Endothelial cell of umbilical vein (primary cell): Measurements from ENCODE around the gene RAB3GAP2. TPM values are rescaled to one million over a fixed set of nuclear protein-coding genes. Genes with fewer than 3 reads are reported as not detected.
"Not testable (repeated sequence)": the region's sequence is repeated elsewhere in the genome, so short reads cannot be mapped to it uniquely, and the experiment has no call there.

ENCODE experiments used
- BruUV-seq: library from RNA; stranded (reverse); fragments of 400-500 nt; replicated peaks from 2 replicates; lab custom pipeline; 2021; lab: Mats Ljungman, UMichigan
- CTCF ChIA-PET: fragments of 300-600, 350-600 bp; sonication (Branson Sonifier 250); formaldehyde crosslinking; loops from one replicate; lab custom pipeline; 2021; ENCODE audit warnings: antibody characterized with exemption, inconsistent platforms; lab: Charles Lee
- POLR2A ChIA-PET: fragments of 300-600, 350-600 bp; sonication (Branson Sonifier 250); formaldehyde crosslinking; loops from one replicate; lab custom pipeline; 2021; ENCODE audit warnings: antibody characterized with exemption, inconsistent platforms; lab: Charles Lee
- DNase-seq: peaks from one replicate; pipeline ENCODE4 v3.0.0-alpha.2; 2011; ENCODE audit warnings: low read depth, low spot score
- FAIRE-seq: peaks from 2 replicates; lab custom pipeline; 2011; peaks lifted over from hg19 to GRCh38; lab: Jason Lieb, UNC
- H2AFZ ChIP-seq: 2 replicates; pipeline ENCODE4 v1.6.0; 2012; ENCODE audit warnings: low read depth, low read length, control low read depth, inconsistent platforms
- H3K27ac ChIP-seq: 2 replicates; pipeline ENCODE4 v1.5.1; 2011; ENCODE audit warnings: low read depth, mild to moderate bottlenecking, control low read depth, low read length, moderate library complexity; ENCODE audit not compliant: insufficient read depth
- H3K27me3 ChIP-seq, 2 experiments: 2 replicates each; pipeline versions ENCODE4 v1.6.0 to v1.6.1; 2011; ENCODE audit warnings: low read length in 2 of 2, mixed read lengths in 1 of 2; ENCODE audit not compliant: control insufficient read depth in 2 of 2, insufficient read depth in 2 of 2
- H3K36me3 ChIP-seq, 2 experiments: 2 replicates in 1 of 2; 3 replicates in 1 of 2; pipeline ENCODE4 v1.5.1; 2011; ENCODE audit warnings: low read length in 2 of 2, mild to moderate bottlenecking in 1 of 2, moderate library complexity in 1 of 2; ENCODE audit not compliant: control insufficient read depth in 2 of 2, insufficient read depth in 2 of 2; ENCODE audit errors: extremely low read depth in 1 of 2
- H3K4me1 ChIP-seq: 3 replicates; pipeline ENCODE4 v1.5.1; 2011; ENCODE audit warnings: mild to moderate bottlenecking, low read length; ENCODE audit not compliant: control insufficient read depth, insufficient read depth; ENCODE audit errors: extremely low read depth
- H3K4me2 ChIP-seq: 2 replicates; pipeline ENCODE4 v1.6.1; 2011; ENCODE audit warnings: low read length, control low read depth, mixed read lengths; ENCODE audit not compliant: insufficient read depth
- H3K4me3 ChIP-seq, 3 experiments: fragments of 200-600 bp in 1 of 3; sonication (generic), shearing (Covaris generic) in 1 of 3; replicated peaks in 1 of 3; 2 replicates each; pipeline ENCODE4 v1.5.1; 2011 to 2016; ENCODE audit warnings: control low read depth in 3 of 3, low read length in 3 of 3, mild to moderate bottlenecking in 2 of 3, inconsistent platforms in 1 of 3, low read depth in 1 of 3, moderate library complexity in 1 of 3; ENCODE audit not compliant: insufficient read depth in 1 of 3
- H3K79me2 ChIP-seq: 2 replicates; pipeline ENCODE4 v1.6.0; 2012; ENCODE audit warnings: low read length, inconsistent platforms; ENCODE audit not compliant: control insufficient read depth, insufficient read depth
- H3K9ac ChIP-seq: replicated peaks from 2 replicates; pipeline ENCODE3; 2011; ENCODE audit warnings: low read length, control low read depth; ENCODE audit not compliant: insufficient read depth; ENCODE audit errors: extremely low read depth
- H3K9me1 ChIP-seq: replicated peaks from 3 replicates; pipeline ENCODE4 v1.6.0; 2011; ENCODE audit warnings: mild to moderate bottlenecking, low read length; ENCODE audit not compliant: control insufficient read depth, insufficient read depth; ENCODE audit errors: extremely low read depth
- H3K9me3 ChIP-seq: replicated peaks from 2 replicates; pipeline ENCODE4 v1.5.1; 2012; ENCODE audit warnings: low read length, inconsistent platforms; ENCODE audit not compliant: control insufficient read depth, insufficient read depth
- H4K20me1 ChIP-seq: replicated peaks from 2 replicates; pipeline ENCODE3; 2011; ENCODE audit warnings: mild to moderate bottlenecking, low read length; ENCODE audit not compliant: control insufficient read depth, insufficient read depth; ENCODE audit errors: extremely low read depth
- JUN ChIP-seq: IDR thresholded peaks from 2 replicates; pipeline ENCODE4 v1.6.1; 2011; ENCODE audit warnings: borderline replicate concordance, low read depth; ENCODE audit not compliant: insufficient read length, insufficient read depth
- MYC ChIP-seq: IDR thresholded peaks from one replicate; pipeline ENCODE4 v1.6.1; 2011; ENCODE audit warnings: mild to moderate bottlenecking, low read depth, low read length
- dilution Hi-C: fragments of 300-500 bp; cut with MboI; formaldehyde crosslinking; loops from one replicate; pipeline ENCODE4 v1.15.0; 2019; ENCODE audit warnings: low sequenced_read_pairs; ENCODE audit not compliant: extremely low pct_ligation_motif_present
- intact Hi-C: fragments of 100-400 bp; cut with micrococcal nuclease; formaldehyde crosslinking; loops from one replicate; pipeline ENCODE4 v1.10.0; 2022
- polyA plus RNA-seq, 4 experiments: library from polyadenylated mRNA; depleted of rRNA in 3 of 4; stranded (reverse) in 3 of 4; unstranded in 1 of 4; fragments of >200 nt; gene quantifications; 2 replicates each; pipeline versions ENCODE4 v1.2.1 to v1.2.3, GENCODE V29; 2011 to 2012; ENCODE audit warnings: missing spikeins in 1 of 4
- total RNA-seq: library from RNA; stranded (reverse); gene quantifications from 2 replicates; pipeline ENCODE4 v1.2.3, GENCODE V29; 2021

Gene RAB3GAP2
- total and polyA plus RNA-seq, 2 donors (not counting 3 experiments of a cell fraction or from before 2014, with no cell fraction given) = 11.1 to 37.4 TPM

DNA sequence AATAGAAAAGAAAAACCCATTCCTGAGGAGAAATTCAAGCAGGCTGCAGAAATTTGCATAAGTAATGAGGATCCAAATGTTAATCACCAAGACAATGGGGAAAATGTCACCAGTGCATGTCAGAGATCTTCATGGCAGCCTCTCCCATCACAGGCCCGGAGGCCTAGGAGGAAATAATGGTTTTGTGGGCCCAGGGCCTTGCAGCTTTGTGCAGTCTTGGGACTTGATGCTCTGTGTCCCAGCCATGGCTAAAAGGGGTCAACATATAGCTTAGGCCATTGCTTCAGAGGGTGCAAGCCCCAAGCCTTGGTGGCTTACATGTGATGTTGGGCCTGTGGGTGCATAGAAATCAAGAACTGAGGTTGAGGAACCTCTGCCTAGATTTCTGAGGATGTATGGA lies 22.7 kb downstream of the RAB3GAP2 start:
- peaks cover 25% of the 10 kb centered on the region for H3K79me2 ChIP-seq
- no peaks in the 10 kb centered on the region for H3K27me3 ChIP-seq
- no peak overlapping the region for H3K4me2 ChIP-seq
- no TSS peak for BruUV-seq
- DNase-seq = no peak
- intact Hi-C loops (no loop called here), dilution Hi-C loops (no loop called here)
- peaks cover 5% of the 10 kb centered on the region for H3K4me1 ChIP-seq
- no peak overlapping the region for H3K27ac ChIP-seq
- ChIA-PET POLR2A (no interaction called here), CTCF (no interaction called here)
- H4K20me1 ChIP-seq = no peaks in the 10 kb centered on the region
- TF ChIP-seq MYC (no peak), JUN (no peak)
- H3K9me1 ChIP-seq = no peaks in the 10 kb centered on the region
- no peak overlapping the region for H3K4me3 ChIP-seq
- H2AFZ ChIP-seq = no peak overlapping the region
- peaks cover 0 to 11% of the 10 kb centered on the region in 2 experiments for H3K36me3 ChIP-seq
- H3K9me3 ChIP-seq = peaks cover 8% of the 10 kb centered on the region
- FAIRE-seq = no peak
- no peak overlapping the region for H3K9ac ChIP-seq

DNA sequence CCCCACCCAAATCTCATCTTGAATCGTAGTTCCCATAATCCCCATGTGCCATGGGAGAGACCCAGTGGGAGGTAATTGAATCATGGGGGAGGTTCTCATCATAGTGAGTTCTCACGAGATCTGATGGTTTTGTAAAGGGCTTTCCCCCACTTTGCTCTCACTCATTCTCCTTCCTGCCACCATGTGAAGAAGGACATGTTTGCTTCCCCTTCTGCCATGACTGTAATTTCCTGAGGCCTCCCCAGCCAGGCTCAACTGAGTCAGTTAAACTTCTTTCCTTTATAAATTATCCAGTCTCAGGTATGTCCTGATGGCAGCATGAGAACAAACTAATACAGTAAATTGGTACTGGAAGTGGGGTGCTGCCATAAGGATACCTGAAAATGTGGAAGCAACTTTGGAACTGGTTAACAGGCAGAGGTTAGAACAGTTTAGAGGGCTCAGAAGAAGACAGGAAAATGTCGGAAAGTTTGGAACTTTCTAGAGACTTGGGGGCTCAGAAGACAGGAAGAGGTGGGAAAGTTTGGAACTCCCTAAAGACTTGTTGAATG lies 23.5 kb downstream of the RAB3GAP2 start:
- CTCF ChIA-PET, BruUV-seq: not testable (repeated sequence)

DNA sequence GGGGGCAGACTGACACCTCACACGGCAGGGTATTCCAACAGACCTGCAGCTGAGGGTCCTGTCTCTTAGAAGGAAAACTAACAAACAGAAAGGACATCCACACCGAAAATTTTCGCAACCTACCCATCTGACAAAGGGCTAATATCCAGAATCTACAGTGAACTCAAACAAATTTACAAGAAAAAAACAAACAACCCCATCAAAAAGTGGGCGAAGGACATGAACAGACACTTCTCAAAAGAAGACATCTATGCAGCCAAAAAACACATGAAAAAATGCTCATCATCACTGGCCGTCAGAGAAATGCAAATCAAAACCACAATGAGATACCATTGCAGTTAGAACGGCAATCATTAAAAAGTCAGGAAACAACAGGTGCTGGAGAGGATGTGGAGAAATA lies 26.4 kb downstream of the RAB3GAP2 start:
- FAIRE-seq, H3K9me3 ChIP-seq, dilution Hi-C loops, H3K27me3 ChIP-seq, intact Hi-C loops, H3K4me2 ChIP-seq, H3K9me1 ChIP-seq, H3K4me1 ChIP-seq, H3K4me3 ChIP-seq, H3K9ac ChIP-seq, H2AFZ ChIP-seq, H3K27ac ChIP-seq, H4K20me1 ChIP-seq, POLR2A ChIA-PET, DNase-seq, CTCF ChIA-PET, BruUV-seq, H3K36me3 ChIP-seq: not testable (repeated sequence)
- peaks cover 44% of the 10 kb centered on the region for H3K79me2 ChIP-seq

More for the DNA sequence above, 23.5 kb downstream of the RAB3GAP2 start:
- FAIRE-seq, H3K27ac ChIP-seq, H2AFZ ChIP-seq, H3K27me3 ChIP-seq, dilution Hi-C loops, H3K4me1 ChIP-seq, H3K9me1 ChIP-seq, H3K4me2 ChIP-seq, POLR2A ChIA-PET, DNase-seq, H3K9ac ChIP-seq, H3K4me3 ChIP-seq, H3K9me3 ChIP-seq, H4K20me1 ChIP-seq, intact Hi-C loops: not testable (repeated sequence)
- peaks cover 27% of the 10 kb centered on the region for H3K79me2 ChIP-seq
- peaks cover 0 to 11% of the 10 kb centered on the region in 2 experiments for H3K36me3 ChIP-seq
